ENCODE measurements around the gene PBX1. TPM values are rescaled to one million over a fixed set of nuclear protein-coding genes. Genes with fewer than 3 reads are reported as not detected.

Gene PBX1
- total RNA-seq, 2 experiments from 2014 or later = not detected

DNA sequence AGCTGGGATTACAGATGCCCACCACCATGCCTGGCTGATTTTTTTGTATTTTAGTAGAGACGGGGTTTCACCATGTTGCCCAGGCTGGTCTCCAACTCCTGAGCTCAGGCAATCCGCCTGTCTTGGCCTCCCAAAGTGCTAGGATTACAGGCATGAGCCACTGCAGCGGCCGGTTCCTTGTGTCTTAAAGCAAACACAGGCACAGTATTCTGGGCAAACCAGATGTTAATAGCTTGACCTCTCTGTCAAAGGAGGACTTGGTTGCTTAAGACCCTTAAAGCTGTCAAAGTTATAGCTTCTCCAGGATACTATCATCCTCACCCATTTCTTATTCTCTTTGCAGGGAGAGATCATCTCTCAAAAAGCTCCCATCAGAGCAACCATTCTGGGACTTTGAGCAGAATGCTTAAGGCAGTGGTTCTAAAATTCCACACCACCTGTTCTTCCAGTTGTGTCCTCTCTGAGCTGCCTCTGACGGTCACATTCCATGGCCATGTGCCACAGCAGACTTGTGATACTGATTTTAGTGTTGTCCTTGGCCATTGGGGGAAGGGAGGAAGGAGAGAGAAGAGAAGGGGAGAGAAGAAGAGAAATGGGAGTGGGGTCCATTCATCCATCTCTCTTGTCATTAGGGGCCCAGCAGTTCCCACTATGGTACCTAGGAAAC lies 81.8 kb downstream of the PBX1 start:
- H3K27me3 Mint-ChIP-seq = no peaks in the 10 kb centered on the region
- no peak for DNase-seq
- no peak for ATAC-seq
- intact Hi-C loops (cut with micrococcal nuclease) = no loop called here
- no peak overlapping the region for H3K4me3 Mint-ChIP-seq
- no peaks in the 10 kb centered on the region for H3K36me3 Mint-ChIP-seq (ENCODE audit: low read depth)
- CTCF ChIA-PET = no interaction called here
- no peak overlapping the region for H3K27ac Mint-ChIP-seq
- H3K9me3 Mint-ChIP-seq = no peaks in the 10 kb centered on the region
- POLR2A ChIA-PET = no interaction called here
- H3K4me1 Mint-ChIP-seq (ENCODE audit: low read depth) = no peaks in the 10 kb centered on the region
- TF ChIP-seq, protein P1, sequence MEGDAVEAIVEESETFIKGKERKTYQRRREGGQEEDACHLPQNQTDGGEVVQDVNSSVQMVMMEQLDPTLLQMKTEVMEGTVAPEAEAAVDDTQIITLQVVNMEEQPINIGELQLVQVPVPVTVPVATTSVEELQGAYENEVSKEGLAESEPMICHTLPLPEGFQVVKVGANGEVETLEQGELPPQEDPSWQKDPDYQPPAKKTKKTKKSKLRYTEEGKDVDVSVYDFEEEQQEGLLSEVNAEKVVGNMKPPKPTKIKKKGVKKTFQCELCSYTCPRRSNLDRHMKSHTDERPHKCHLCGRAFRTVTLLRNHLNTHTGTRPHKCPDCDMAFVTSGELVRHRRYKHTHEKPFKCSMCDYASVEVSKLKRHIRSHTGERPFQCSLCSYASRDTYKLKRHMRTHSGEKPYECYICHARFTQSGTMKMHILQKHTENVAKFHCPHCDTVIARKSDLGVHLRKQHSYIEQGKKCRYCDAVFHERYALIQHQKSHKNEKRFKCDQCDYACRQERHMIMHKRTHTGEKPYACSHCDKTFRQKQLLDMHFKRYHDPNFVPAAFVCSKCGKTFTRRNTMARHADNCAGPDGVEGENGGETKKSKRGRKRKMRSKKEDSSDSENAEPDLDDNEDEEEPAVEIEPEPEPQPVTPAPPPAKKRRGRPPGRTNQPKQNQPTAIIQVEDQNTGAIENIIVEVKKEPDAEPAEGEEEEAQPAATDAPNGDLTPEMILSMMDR (IDR thresholded peaks at IDR 0.05) = no peak

DNA sequence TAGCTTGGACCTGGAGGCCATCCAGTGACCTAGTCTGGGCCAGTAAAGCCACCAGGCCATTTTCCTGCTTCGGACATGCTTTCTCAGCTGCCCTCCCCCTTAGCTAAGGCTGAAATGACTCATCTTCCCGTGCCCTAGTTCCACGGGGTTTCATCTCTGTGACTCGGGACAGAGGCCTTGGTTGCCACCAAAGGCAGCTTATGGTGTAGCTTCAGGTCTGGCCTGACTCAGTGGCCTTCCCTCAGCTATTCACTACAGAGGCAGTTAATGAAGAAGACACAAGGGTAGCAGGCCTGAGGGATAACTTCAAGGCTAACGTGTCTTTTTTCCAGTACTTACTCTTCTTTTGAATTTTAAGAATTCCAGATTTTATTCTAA lies 82.4 kb downstream of the PBX1 start:
- H3K36me3 Mint-ChIP-seq (ENCODE audit: low read depth) = no peaks in the 10 kb centered on the region
- H3K4me1 Mint-ChIP-seq (ENCODE audit: low read depth) = no peaks in the 10 kb centered on the region
- H3K27ac Mint-ChIP-seq = no peak overlapping the region
- no peaks in the 10 kb centered on the region for H3K9me3 Mint-ChIP-seq
- DNase-seq (no peak), ATAC-seq (no peak)
- intact Hi-C loops (cut with micrococcal nuclease) = no loop called here
- no peak overlapping the region for H3K4me3 Mint-ChIP-seq
- TF ChIP-seq, protein P1 (IDR thresholded peaks at IDR 0.05) = no peak
- CTCF ChIA-PET = no interaction called here
- POLR2A ChIA-PET = no interaction called here
- no peaks in the 10 kb centered on the region for H3K27me3 Mint-ChIP-seq

DNA sequence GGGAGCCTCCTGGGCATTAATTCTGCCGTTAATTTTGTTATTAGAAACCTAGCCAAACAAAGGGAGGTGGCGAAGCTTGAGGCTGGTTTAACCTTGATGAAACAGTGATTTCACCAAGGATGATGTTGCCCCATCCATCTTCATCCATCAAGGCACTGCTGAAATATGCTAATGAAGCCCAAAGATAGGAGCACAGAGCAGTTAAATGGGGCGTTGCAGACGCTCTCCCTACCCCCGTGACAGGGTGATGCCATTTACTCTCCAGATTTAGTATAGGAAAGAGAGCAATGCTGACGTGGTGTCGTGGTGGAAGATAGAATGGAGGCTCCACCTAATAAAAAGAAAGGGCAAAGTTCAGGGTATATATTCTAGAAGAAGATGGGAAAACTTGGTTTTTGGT lies 84.0 kb downstream of the PBX1 start:
- Mint-ChIP-seq H3K9me3 (no peaks in the 10 kb centered on the region), H3K4me1 (ENCODE audit: low read depth) (no peaks in the 10 kb centered on the region), H3K36me3 (ENCODE audit: low read depth) (no peaks in the 10 kb centered on the region), H3K27ac (no peak overlapping the region), H3K27me3 (no peaks in the 10 kb centered on the region), H3K4me3 (no peak overlapping the region)
- ATAC-seq (no peak), DNase-seq (no peak)
- intact Hi-C loops (cut with micrococcal nuclease) = no loop called here
- CTCF ChIA-PET = no interaction called here
- POLR2A ChIA-PET = no interaction called here
- TF ChIP-seq, protein P1 (IDR thresholded peaks at IDR 0.05) = no peak

DNA sequence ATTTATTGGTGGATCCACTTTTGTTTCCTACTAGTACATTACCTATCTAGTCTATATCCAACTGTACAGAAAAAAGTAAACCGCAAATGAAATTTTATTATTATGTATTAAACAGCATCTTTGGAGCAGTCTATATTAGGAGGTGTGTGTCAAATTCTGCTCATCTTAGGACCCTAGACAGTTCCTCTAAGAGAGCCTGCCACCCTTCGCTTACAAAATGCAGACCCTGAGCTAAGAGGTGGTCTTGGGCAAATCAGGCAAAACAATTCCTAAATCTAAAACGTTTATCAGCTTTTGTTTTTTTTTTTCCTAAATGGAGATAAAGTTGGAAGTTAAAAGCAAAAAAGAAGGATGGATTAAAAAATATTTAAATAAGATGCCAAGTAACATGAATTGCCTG lies 85.3 kb downstream of the PBX1 start:
- H3K36me3 Mint-ChIP-seq (ENCODE audit: low read depth) = no peaks in the 10 kb centered on the region
- ChIA-PET CTCF (interaction anchor here (1.0 kb wide), 1 partner anchor 278 kb away, joined by 3 read pairs; no protein-coding TSS in a partner anchor), POLR2A (no interaction called here)
- ATAC-seq (no peak), DNase-seq (no peak)
- H3K27me3 Mint-ChIP-seq = peaks cover 2% of the 10 kb centered on the region
- intact Hi-C loops (cut with micrococcal nuclease) = no loop called here
- H3K9me3 Mint-ChIP-seq = no peaks in the 10 kb centered on the region
- no peak overlapping the region for H3K27ac Mint-ChIP-seq
- TF ChIP-seq, protein P1 (IDR thresholded peaks at IDR 0.05) = no peak
- no peaks in the 10 kb centered on the region for H3K4me1 Mint-ChIP-seq (ENCODE audit: low read depth)
- no peak overlapping the region for H3K4me3 Mint-ChIP-seq

DNA sequence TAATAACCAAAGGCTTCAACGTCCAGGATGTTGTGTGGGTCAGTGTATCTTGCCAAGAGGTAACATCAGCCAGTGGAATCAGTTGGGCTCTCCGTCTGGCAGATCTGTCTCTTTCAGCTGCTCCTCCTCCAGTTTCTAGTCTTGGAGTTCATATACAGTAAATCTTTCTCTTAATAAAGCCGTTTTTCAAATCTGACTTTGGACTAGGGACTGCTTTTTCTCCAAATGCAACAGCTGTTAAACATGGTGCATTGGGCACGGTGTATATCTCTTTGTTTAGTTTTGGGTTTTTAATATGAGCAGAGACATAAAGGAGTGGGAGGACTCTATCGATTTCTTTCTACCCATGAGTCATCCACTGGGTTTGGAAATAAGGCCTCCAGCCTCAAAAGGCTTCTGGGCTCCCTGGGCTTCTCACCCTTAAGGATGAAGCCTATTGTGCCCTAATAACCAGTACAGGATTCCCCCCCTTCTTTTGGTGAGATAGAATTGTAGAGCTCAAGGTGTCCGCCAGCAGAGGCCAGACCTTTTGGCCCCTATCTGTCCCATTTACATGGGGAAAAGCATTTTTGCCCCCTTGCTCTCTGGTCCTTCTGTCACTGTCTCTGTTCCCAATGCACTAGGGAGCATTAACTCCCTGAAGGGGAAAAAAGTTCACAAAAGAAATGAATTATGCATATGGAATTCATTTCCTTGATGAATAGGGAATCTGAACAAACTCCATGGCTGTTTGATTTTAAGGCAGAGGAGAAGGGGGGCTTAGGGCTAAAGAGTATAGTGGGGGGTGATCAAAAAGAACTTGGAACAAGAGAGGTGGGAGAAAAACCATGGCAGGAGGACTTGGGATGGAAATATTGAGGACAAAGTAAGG lies 86.0 kb downstream of the PBX1 start:
- POLR2A ChIA-PET = no interaction called here
- Mint-ChIP-seq H3K9me3 (no peaks in the 10 kb centered on the region), H3K4me1 (ENCODE audit: low read depth) (no peaks in the 10 kb centered on the region), H3K4me3 (no peak overlapping the region), H3K27me3 (peaks cover 2% of the 10 kb centered on the region), H3K27ac (no peak overlapping the region), H3K36me3 (ENCODE audit: low read depth) (no peaks in the 10 kb centered on the region)
- TF ChIP-seq, protein P1 (IDR thresholded peaks at IDR 0.05) = no peak
- no peak for DNase-seq
- intact Hi-C loops (cut with micrococcal nuclease) = no loop called here
- no peak for ATAC-seq
- CTCF ChIA-PET = interaction anchor here (1.0 kb wide), 1 partner anchor 279 kb away, joined by 3 read pairs; no protein-coding TSS in a partner anchor

Data from activated CD8-positive, alpha-beta T cell treated with anti-CD3 and anti-CD28 coated beads for 36 hours (primary cell).